Omental fat pad (tissue), 4 donors: ENCODE measurements around the gene PSD2. TPM values are rescaled to one million over a fixed set of nuclear protein-coding genes. Genes with fewer than 3 reads are reported as not detected.

Source experiments
- ATAC-seq: fragments of 150-250 bp; one replicate; pipeline ENCODE4 v1.9.1; 2016; ENCODE audit warnings: mild to moderate bottlenecking, moderate library complexity; ENCODE audit not compliant: low FRiP score
- DNase-seq: peaks from one replicate; pipeline ENCODE4 v3.0.0-alpha.2; 2019; ENCODE audit warnings: low spot score
- total RNA-seq, 4 donors: library from RNA; depleted of rRNA; stranded (reverse); fragments of >200 nt; gene quantifications; one replicate each; pipeline ENCODE4 v1.1.0, GENCODE V29; 2016
- TF ChIP-seq, protein P1 (sequence below), 3 donors: fragments of 450-650 bp; IDR thresholded peaks; one replicate each; pipeline ENCODE4 v1.5.1; 2016 to 2017; ENCODE audit warnings: antibody characterized with exemption in 3 of 3, mild to moderate bottlenecking in 3 of 3, moderate library complexity in 2 of 3

The PSD2 gene
- total RNA-seq, 4 donors from 2014 or later: 0.12 to 0.46 (median 0.16) TPM; not detected in 1

DNA sequence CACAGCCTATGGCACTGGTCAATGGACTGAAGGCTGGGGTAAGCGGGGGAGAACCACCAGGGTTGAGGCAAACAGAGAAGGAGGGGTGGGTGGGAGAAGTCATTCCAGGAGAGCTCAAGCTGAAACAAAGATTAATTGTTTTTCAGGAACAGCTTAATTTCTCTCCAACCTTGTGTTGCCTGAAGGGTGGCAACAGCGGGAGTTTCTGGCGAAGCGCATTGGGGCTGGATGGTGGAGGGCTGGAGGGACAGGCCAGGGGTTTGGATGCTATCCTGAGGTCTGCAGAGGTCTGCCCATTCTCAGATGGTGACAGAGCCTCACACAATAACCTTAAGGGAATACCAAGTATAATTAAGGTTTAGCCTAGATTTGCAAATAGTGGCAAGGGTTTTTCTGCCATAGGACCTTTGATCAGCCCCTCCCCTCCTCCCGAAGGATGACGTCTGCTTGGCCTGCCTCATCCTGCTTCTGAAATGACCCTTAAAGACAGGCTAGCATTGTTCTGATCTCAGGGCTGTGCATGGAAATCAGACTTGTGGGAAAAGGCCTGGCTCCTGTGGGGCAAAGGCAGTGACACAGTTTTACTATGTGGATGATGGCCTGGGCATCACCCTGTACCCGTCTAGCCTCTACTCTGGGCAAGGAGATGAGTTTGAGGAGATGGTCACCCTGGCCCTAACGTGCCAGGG is 32.7 kb downstream of the PSD2 start:
- DNase-seq (no peak), ATAC-seq (no peak)
- TF ChIP-seq, protein P1, sequence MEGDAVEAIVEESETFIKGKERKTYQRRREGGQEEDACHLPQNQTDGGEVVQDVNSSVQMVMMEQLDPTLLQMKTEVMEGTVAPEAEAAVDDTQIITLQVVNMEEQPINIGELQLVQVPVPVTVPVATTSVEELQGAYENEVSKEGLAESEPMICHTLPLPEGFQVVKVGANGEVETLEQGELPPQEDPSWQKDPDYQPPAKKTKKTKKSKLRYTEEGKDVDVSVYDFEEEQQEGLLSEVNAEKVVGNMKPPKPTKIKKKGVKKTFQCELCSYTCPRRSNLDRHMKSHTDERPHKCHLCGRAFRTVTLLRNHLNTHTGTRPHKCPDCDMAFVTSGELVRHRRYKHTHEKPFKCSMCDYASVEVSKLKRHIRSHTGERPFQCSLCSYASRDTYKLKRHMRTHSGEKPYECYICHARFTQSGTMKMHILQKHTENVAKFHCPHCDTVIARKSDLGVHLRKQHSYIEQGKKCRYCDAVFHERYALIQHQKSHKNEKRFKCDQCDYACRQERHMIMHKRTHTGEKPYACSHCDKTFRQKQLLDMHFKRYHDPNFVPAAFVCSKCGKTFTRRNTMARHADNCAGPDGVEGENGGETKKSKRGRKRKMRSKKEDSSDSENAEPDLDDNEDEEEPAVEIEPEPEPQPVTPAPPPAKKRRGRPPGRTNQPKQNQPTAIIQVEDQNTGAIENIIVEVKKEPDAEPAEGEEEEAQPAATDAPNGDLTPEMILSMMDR (IDR thresholded peaks at IDR 0.05): no peak

DNA sequence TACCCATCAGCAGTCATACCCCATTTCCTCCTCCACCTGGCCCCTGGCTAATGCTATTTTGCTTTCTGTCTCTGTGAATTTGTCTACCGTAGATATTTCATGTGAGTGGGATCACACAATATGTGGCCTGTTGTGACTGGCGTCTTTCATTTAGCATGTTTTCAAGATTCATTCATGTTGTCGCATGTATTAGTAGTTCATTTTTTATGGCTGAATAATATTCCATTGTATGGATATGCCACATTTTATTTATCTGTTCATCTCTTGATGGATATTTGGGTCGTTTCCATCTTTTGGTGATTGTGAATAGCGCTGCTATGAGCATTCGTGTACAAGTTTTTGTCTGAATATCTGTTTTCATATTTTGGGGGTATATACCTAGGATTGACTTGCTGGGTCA is 33.9 kb downstream of the PSD2 start:
- ATAC-seq (no peak), DNase-seq (no peak)
- TF ChIP-seq, protein P1 (IDR thresholded peaks at IDR 0.05): no peak

DNA sequence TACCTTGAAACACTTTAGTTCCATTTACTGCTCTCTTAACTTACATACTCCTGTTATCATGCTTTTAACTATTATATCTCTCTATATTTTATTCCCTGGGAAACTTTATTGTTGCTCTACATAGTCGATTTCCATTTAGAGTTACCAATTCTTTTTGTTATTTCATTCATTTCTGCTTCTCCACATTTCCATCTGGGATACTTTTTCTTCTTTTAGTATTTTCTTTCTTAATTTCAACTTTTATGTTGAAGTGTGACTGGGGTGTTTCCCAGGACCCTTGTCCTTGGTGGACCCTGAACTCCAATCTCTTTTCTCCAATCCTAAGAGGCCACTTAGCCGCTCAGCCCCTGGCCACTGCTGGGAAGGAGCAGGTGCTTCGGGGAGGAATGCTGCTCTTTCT is 36.0 kb downstream of the PSD2 start:
- TF ChIP-seq, protein P1 (IDR thresholded peaks at IDR 0.05): no peak
- DNase-seq: no peak
- ATAC-seq: no peak

DNA sequence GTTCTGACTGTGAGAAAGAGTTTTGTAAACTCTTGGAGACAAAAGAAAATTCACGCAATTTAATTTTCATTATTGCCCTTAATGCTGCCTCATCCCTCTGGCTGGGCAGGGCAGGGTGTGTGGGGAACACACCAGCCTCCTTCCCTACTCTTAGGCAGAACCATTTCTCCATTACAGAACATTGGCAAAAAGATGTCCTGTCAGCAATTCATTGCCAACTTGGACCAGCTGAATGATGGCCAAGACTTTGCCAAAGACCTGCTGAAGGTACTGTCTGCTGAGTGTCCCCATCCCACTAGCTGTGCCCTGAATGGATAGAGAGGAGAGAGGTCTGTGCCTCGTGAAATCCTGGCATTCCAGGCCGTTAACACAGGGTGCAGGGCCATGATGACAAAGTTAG is 37.9 kb downstream of the PSD2 start:
- no peak for ATAC-seq
- no peak for DNase-seq
- TF ChIP-seq, protein P1 (IDR thresholded peaks at IDR 0.05): no peak

DNA sequence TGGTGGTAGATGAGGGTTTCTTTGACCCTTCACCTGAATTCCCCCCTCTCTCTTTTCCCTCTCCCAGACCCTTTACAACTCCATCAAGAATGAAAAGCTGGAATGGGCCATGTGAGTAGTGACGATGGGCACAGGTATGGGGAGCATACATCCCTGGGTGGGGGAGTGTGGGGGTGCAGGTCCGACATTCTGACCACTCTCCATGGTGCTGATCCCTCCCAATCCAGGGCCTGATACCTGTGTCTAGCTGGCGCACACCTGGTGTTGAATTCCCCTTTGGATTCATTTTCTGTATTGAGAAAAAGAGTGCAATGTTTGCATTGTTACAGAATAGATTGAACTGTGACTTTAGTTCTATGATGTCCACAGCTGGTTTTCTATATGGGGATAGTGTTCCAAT is 40.0 kb downstream of the PSD2 start:
- TF ChIP-seq, protein P1 (IDR thresholded peaks at IDR 0.05): no peak
- ATAC-seq: no peak
- DNase-seq: no peak

DNA sequence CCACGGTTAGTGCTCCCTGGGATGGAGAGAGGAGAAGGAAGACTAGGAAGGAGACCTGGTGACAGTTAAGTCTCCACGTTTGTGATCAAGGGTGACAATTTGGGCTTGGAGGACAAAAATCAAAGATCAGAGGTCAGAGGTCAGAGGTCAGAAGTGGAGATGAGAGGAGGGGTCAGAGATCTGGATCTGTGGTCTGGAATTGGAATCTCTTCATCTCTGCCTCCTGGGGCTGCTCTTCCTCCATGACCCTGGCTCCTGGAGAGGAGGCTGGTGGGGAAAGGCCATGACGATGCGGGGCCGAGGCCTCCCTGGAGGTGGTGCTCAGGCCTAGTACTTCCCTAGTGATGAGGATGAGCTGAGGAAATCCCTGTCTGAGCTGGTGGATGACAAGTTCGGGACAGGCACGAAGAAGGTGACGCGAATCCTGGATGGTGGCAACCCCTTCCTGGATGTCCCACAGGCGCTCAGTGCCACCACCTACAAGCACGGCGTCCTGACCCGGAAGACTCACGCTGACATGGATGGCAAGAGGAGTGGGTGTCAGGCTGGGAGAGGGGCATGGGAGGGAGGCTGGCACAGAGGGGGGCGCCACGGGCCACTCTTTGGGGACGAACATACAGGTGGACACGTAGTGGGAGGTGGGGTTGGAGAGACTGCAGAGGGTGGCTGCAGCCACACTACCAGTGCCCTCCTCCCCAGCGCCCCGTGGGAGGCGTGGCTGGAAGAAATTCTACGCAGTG is 41.0 kb downstream of the PSD2 start:
- no peak for DNase-seq
- no peak for ATAC-seq

More for the DNA sequence above, 41.0 kb downstream of the PSD2 start:
- TF ChIP-seq, protein P1 (IDR thresholded peaks at IDR 0.05): no peak
